Prostate gland (tissue), 2 donors: ENCODE measurements around the gene SESN1.

Experiments used
- POLR2A ChIP-seq: fragments of 450-650 bp; IDR thresholded peaks from one replicate; pipeline ENCODE4 v1.6.1; 2016; ENCODE audit warnings: antibody characterized with exemption, mild to moderate bottlenecking
- POLR2AphosphoS5 ChIP-seq: sonication (generic); formaldehyde crosslinking; IDR thresholded peaks from one replicate; pipeline ENCODE4 v1.6.1; 2017; ENCODE audit warnings: antibody characterized with exemption
- TF ChIP-seq, protein P1 (sequence below), 4 experiments: fragments of 200-600 bp in 2 of 4; fragments of 450-650 bp in 2 of 4; sonication (generic) in 2 of 4; IDR thresholded peaks; 1 replicate in 3 of 4; 2 replicates in 1 of 4; pipeline ENCODE4 v1.5.1; 2016 to 2019; ENCODE audit warnings: antibody characterized with exemption in 4 of 4, mild to moderate bottlenecking in 2 of 4, moderate library complexity in 2 of 4

DNA sequence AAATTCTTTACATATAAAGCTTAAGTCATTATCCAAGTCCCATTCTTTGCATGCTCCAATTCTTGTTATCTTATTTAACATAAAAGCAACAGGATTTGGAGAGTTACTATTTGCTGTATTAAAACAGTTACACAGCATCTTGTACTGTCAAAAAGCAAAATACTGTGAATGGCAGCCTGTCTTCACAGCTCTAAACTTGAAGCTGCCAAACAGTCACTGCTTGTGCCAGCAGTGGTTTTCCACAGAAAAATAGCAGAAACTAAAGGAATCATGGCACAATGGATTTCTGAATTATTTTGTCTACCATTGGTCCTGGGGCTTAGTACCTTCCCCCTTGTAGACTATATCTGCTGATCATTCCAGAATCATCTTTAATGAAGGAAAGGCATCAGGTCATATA lies 107.5 kb downstream of the SESN1 start:
- TF ChIP-seq POLR2A (no peak), POLR2AphosphoS5 (no peak)
- TF ChIP-seq, protein P1, sequence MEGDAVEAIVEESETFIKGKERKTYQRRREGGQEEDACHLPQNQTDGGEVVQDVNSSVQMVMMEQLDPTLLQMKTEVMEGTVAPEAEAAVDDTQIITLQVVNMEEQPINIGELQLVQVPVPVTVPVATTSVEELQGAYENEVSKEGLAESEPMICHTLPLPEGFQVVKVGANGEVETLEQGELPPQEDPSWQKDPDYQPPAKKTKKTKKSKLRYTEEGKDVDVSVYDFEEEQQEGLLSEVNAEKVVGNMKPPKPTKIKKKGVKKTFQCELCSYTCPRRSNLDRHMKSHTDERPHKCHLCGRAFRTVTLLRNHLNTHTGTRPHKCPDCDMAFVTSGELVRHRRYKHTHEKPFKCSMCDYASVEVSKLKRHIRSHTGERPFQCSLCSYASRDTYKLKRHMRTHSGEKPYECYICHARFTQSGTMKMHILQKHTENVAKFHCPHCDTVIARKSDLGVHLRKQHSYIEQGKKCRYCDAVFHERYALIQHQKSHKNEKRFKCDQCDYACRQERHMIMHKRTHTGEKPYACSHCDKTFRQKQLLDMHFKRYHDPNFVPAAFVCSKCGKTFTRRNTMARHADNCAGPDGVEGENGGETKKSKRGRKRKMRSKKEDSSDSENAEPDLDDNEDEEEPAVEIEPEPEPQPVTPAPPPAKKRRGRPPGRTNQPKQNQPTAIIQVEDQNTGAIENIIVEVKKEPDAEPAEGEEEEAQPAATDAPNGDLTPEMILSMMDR (IDR thresholded peaks at IDR 0.05), result no peak
